Kasumi-1 (cell line): Measurements from ENCODE around the gene ALPP.
"Not testable (repeated sequence)": the region's sequence is repeated elsewhere in the genome, so short reads cannot be mapped to it uniquely, and the experiment has no call there.

Experiments
- DNase-seq, 2 experiments: peaks; one replicate each; lab custom pipeline; 2025; lab: John Stamatoyannopoulos, UW

Gene ALPP

GRCh38 chr2:232422051-232422450 lies 43.5 kb downstream of the ALPP start:
- DNase-seq, result no peak

GRCh38 chr2:232422996-232423395 lies 44.4 kb downstream of the ALPP start:
- DNase-seq, result not testable (repeated sequence)

- not testable (repeated sequence) for DNase-seq
Observed at GRCh38 chr2:232423407-232423806, 44.9 kb downstream of the ALPP start.

GRCh38 chr2:232431705-232432590 lies 53.4 kb downstream of the ALPP start:
- no peak for DNase-seq
